HepG2 (cell line): ENCODE results near the gene EYA3. TPM values are rescaled to one million over a fixed set of nuclear protein-coding genes. Genes with fewer than 3 reads are reported as not detected.

ENCODE experiments used
- ATAD3A ChIP-seq: sonication (generic); formaldehyde crosslinking; IDR thresholded peaks from 2 replicates; pipeline ENCODE4 v1.4.0; 2020; ENCODE audit warnings: missing genetic modification reagents
- DZIP1 ChIP-seq: sonication (generic); formaldehyde crosslinking; IDR thresholded peaks from 2 replicates; pipeline ENCODE4 v1.5.0; 2020; ENCODE audit warnings: mild to moderate bottlenecking, missing genetic modification reagents
- FOXA3 ChIP-seq: IDR thresholded peaks from 2 replicates; pipeline ENCODE4 v1.6.1; 2016; ENCODE audit warnings: missing genetic modification reagents, missing compliant biosample characterization
- HMG20B ChIP-seq: conservative IDR thresholded peaks from 2 replicates; pipeline ENCODE4 v1.6.1; 2016; ENCODE audit warnings: missing genetic modification reagents, missing compliant biosample characterization
- IKZF5 ChIP-seq: IDR thresholded peaks from 2 replicates; pipeline ENCODE4 v1.6.1; 2018; ENCODE audit warnings: missing genetic modification reagents, mild to moderate bottlenecking, missing compliant biosample characterization
- JDP2 ChIP-seq: sonication (generic); formaldehyde crosslinking; IDR thresholded peaks from 2 replicates; pipeline ENCODE4 v1.8.1; 2022; ENCODE audit warnings: missing genetic modification reagents, borderline replicate concordance
- PAWR ChIP-seq: sonication (generic); formaldehyde crosslinking; IDR thresholded peaks from 2 replicates; pipeline ENCODE4 v1.4.0; 2020; ENCODE audit warnings: missing genetic modification reagents, mild to moderate bottlenecking, borderline replicate concordance
- PCBP2 ChIP-seq: fragments of 200-400 bp; formaldehyde crosslinking; optimal IDR thresholded peaks from 2 replicates; pipeline ENCODE3; 2018; ENCODE audit warnings: low read length, low read depth; ENCODE audit not compliant: poor library complexity, severe bottlenecking
- RFXAP ChIP-seq: sonication (generic); formaldehyde crosslinking; IDR thresholded peaks from 2 replicates; pipeline ENCODE4 v1.4.0; 2020; ENCODE audit warnings: missing genetic modification reagents, borderline replicate concordance
- RXRA ChIP-seq: sonication (generic); formaldehyde crosslinking; IDR thresholded peaks from 2 replicates; pipeline ENCODE4 v1.5.1; 2020; ENCODE audit warnings: missing genetic modification reagents
- SMARCE1 ChIP-seq: fragments of 450-650 bp; IDR thresholded peaks from 2 replicates; pipeline ENCODE4 v1.6.1; 2017; ENCODE audit warnings: borderline replicate concordance
- SRF ChIP-seq: IDR thresholded peaks from 2 replicates; pipeline ENCODE4 v1.6.1; 2011; ENCODE audit warnings: mild to moderate bottlenecking, low read depth, low read length, moderate library complexity
- TBX2 ChIP-seq: sonication (generic); formaldehyde crosslinking; IDR thresholded peaks from 2 replicates; pipeline ENCODE4 v1.5.0; 2020; ENCODE audit warnings: missing genetic modification reagents, mild to moderate bottlenecking, borderline replicate concordance
- ZBTB25 ChIP-seq: IDR thresholded peaks from 2 replicates; pipeline ENCODE4 v1.6.1; 2018; ENCODE audit warnings: missing genetic modification reagents
- ZNF143 ChIP-seq: sonication (generic); formaldehyde crosslinking; IDR thresholded peaks from 2 replicates; pipeline ENCODE4 v1.4.0; 2020; ENCODE audit warnings: missing genetic modification reagents
- ZNF180 ChIP-seq: sonication (generic); formaldehyde crosslinking; IDR thresholded peaks from 2 replicates; pipeline ENCODE4 v1.4.0; 2020; ENCODE audit warnings: low read depth, missing genetic modification reagents, borderline replicate concordance
- ZNF205 ChIP-seq: IDR thresholded peaks from 2 replicates; pipeline ENCODE4 v1.6.1; 2018; ENCODE audit warnings: missing biosample characterization, missing genetic modification reagents
- ZNF3 ChIP-seq: IDR thresholded peaks from 2 replicates; pipeline ENCODE4 v1.7.0; 2017; ENCODE audit warnings: inconsistent platforms
- ZNF33A ChIP-seq: sonication (generic); formaldehyde crosslinking; IDR thresholded peaks from 2 replicates; pipeline ENCODE4 v1.5.1; 2020; ENCODE audit warnings: missing genetic modification reagents, mild to moderate bottlenecking, moderate library complexity, borderline replicate concordance
- ZNF33B ChIP-seq: sonication (generic); formaldehyde crosslinking; IDR thresholded peaks from 2 replicates; pipeline ENCODE4 v1.5.1; 2020; ENCODE audit warnings: mild to moderate bottlenecking, missing genetic modification reagents
- ZNF530 ChIP-seq: sonication (generic); formaldehyde crosslinking; IDR thresholded peaks from 2 replicates; pipeline ENCODE4 v1.5.0; 2020; ENCODE audit warnings: low read depth, mild to moderate bottlenecking, missing genetic modification reagents
- ZNF639 ChIP-seq: conservative IDR thresholded peaks from 2 replicates; pipeline ENCODE4 v1.6.1; 2018; ENCODE audit warnings: missing genetic modification reagents
- polyA plus RNA-seq, 8 experiments: library from polyadenylated mRNA; depleted of rRNA in 3 of 8; stranded (reverse) in 7 of 8; unstranded in 1 of 8; fragments of >200 nt; fragmentation: Illumina TruSeq in 4 of 8; extraction: Trizol in 4 of 8; gene quantifications; 2 replicates each; pipeline versions ENCODE4 v1.2.1 to v1.2.3, GENCODE V29; 2011 to 2016; ENCODE audit warnings: low read depth in 4 of 8, missing spikeins in 1 of 8, mixed read lengths in 1 of 8; ENCODE audit not compliant: insufficient read depth in 1 of 8
- total RNA-seq, 5 experiments: library from RNA; depleted of rRNA; stranded (reverse); fragments of >200 nt; fragmentation: Illumina TruSeq; extraction: Trizol; gene quantifications; 2 replicates each; pipeline ENCODE4 v1.2.3, GENCODE V29; 2016; ENCODE audit warnings: low read depth in 1 of 5

The EYA3 gene
- total and polyA plus RNA-seq, 2 of the 13 experiments (the other 11 are each of a cell fraction or from before 2014, with no cell fraction given) = 13.9 to 19.7 TPM

- TF ChIP-seq ZNF180 (CRISPR knock-in tag) = no peak
- peak; percentile 90 for TF ChIP-seq TBX2 (CRISPR knock-in tag)
- no peak for TF ChIP-seq ZNF33A (CRISPR knock-in tag)
- TF ChIP-seq ZBTB25 (CRISPR knock-in tag) = peak; percentile 43; the same call in 1 of the 2 replicates
- TF ChIP-seq RFXAP (CRISPR knock-in tag) = 0 out of 2 replicates have a peak, but pooled peaks have one; percentile 15
- TF ChIP-seq PAWR = 0 out of 2 replicates have a peak, but pooled peaks have one; percentile 34
- no peak for TF ChIP-seq HMG20B
- TF ChIP-seq ZNF639 (CRISPR knock-in tag) = 0 out of 2 replicates have a peak, but pooled peaks have one; percentile 44
- TF ChIP-seq RXRA = peak; percentile 14; the same call in 1 of the 2 replicates
- no peak for TF ChIP-seq PCBP2
- TF ChIP-seq IKZF5 (CRISPR knock-in tag) = peak; percentile 79; the same call in 1 of the 2 replicates
- no peak; the same call in 1 of the 2 replicates for TF ChIP-seq ZNF143
- TF ChIP-seq SRF = no peak
- TF ChIP-seq JDP2 (CRISPR knock-in tag) = no peak
- TF ChIP-seq SMARCE1 = no peak
- TF ChIP-seq FOXA3 (CRISPR knock-in tag) = peak; percentile 28; the same call in 1 of the 2 replicates
- no peak for TF ChIP-seq ZNF530 (CRISPR knock-in tag)
- no peak for TF ChIP-seq ATAD3A (CRISPR knock-in tag)
- TF ChIP-seq DZIP1 (CRISPR knock-in tag) = 0 out of 2 replicates have a peak, but pooled peaks have one; percentile 38
- TF ChIP-seq ZNF205 = peak; percentile 16; the same call in 1 of the 2 replicates
- TF ChIP-seq ZNF33B (CRISPR knock-in tag) = no peak
- no peak for TF ChIP-seq ZNF3 (CRISPR knock-in tag)
Measured at GRCh38 chr1:28088168-28088961, at the start of gene EYA3 (continued).
